Natural killer cell treated with Interleukin-12 subunit alpha and Interleukin-12 subunit beta and Interleukin-15 and Interleukin-18, amount 100 ng/mL, for 72 hours (primary cell): ENCODE results near the gene DPM1. TPM values are rescaled to one million over a fixed set of nuclear protein-coding genes. Genes with fewer than 3 reads are reported as not detected.
"Not testable (repeated sequence)": the region's sequence is repeated elsewhere in the genome, so short reads cannot be mapped to it uniquely, and the experiment has no call there.

ENCODE experiments used
- ATAC-seq, 2 donors: fragments of 150-1000 bp; cut with Tn5 transposase in 1 of 2; sonication (Bioruptor Pico), chemical (Tn5 transposase) in 1 of 2; 2 replicates each; pipeline ENCODE4 v1.10.0; 2021
- DNase-seq: peaks from one replicate; pipeline ENCODE4 v3.0.0; 2022; ENCODE audit warnings: low spot score
- H3K27ac Mint-ChIP-seq, 2 donors: 1 replicate in 1 of 2; 2 replicates in 1 of 2; pipeline ENCODE4 v1.8.0; 2022; ENCODE audit warnings: mixed read lengths in 2 of 2, mild to moderate bottlenecking in 1 of 2, moderate library complexity in 1 of 2
- H3K27me3 Mint-ChIP-seq, 2 donors: 1 replicate in 1 of 2; 2 replicates in 1 of 2; pipeline ENCODE4 v1.8.0; 2022; ENCODE audit warnings: mixed read lengths in 2 of 2
- H3K36me3 Mint-ChIP-seq: one replicate; pipeline ENCODE4 v1.8.0; 2022; ENCODE audit warnings: mixed read lengths
- H3K4me1 Mint-ChIP-seq, 2 donors: 1 replicate in 1 of 2; 2 replicates in 1 of 2; pipeline ENCODE4 v1.8.0; 2022; ENCODE audit warnings: low read depth in 2 of 2, mixed read lengths in 2 of 2, mild to moderate bottlenecking in 1 of 2
- H3K4me3 Mint-ChIP-seq: one replicate; pipeline ENCODE4 v1.8.0; 2022; ENCODE audit warnings: mixed read lengths
- H3K9me3 Mint-ChIP-seq: 2 replicates; pipeline ENCODE4 v1.8.0; 2022; ENCODE audit warnings: mixed read lengths
- total RNA-seq, 2 donors: library from RNA; stranded (reverse); gene quantifications; one replicate each; pipeline ENCODE4 v1.2.3, GENCODE V29; 2022

The DPM1 gene
- total RNA-seq, 2 donors from 2014 or later = 42.0 to 49.5 TPM

GRCh38 chr20:50992336-50992732, 34.0 kb upstream of the DPM1 start:
- DNase-seq (no peak), ATAC-seq (no peak)
- Mint-ChIP-seq H3K36me3 (no peaks in the 10 kb centered on the region), H3K27me3 (peaks cover 6 to 7% of the 10 kb centered on the region in 2 donors), H3K4me3 (no peak overlapping the region), H3K9me3 (no peaks in the 10 kb centered on the region), H3K27ac (no peak overlapping the region), H3K4me1 (peaks cover 0 to 5% of the 10 kb centered on the region in 2 donors)

GRCh38 chr20:50991076-50991475, 32.7 kb upstream of the DPM1 start:
- Mint-ChIP-seq H3K4me3 (no peak overlapping the region), H3K9me3 (no peaks in the 10 kb centered on the region), H3K4me1 (peaks cover 0 to 5% of the 10 kb centered on the region in 2 donors), H3K27me3 (peaks cover 10 to 17% of the 10 kb centered on the region in 2 donors), H3K36me3 (no peaks in the 10 kb centered on the region), H3K27ac (no peak overlapping the region)
- ATAC-seq (no peak), DNase-seq (no peak)

GRCh38 chr20:50987493-50988210, 29.3 kb upstream of the DPM1 start:
- DNase-seq (no peak), ATAC-seq (peak; percentile 78 to 84)
- Mint-ChIP-seq H3K9me3 (no peaks in the 10 kb centered on the region), H3K4me3 (no peak overlapping the region), H3K27ac (no peak overlapping the region), H3K36me3 (no peaks in the 10 kb centered on the region), H3K27me3 (peaks cover 12 to 27% of the 10 kb centered on the region in 2 donors), H3K4me1 (no peaks in the 10 kb centered on the region)

GRCh38 chr20:50983321-50983720, 25.0 kb upstream of the DPM1 start:
- DNase-seq (no peak), ATAC-seq (no peak)
- peaks cover 5 to 6% of the 10 kb centered on the region in 2 donors for H3K4me1 Mint-ChIP-seq
- H3K27me3 Mint-ChIP-seq = peaks cover 28 to 47% of the 10 kb centered on the region in 2 donors
- no peaks in the 10 kb centered on the region for H3K36me3 Mint-ChIP-seq
- H3K4me3 Mint-ChIP-seq = no peak overlapping the region
- H3K9me3 Mint-ChIP-seq = no peaks in the 10 kb centered on the region
- no peak overlapping the region for H3K27ac Mint-ChIP-seq

- H3K27ac Mint-ChIP-seq = no peak overlapping the region
- H3K27me3 Mint-ChIP-seq = peaks cover 31 to 49% of the 10 kb centered on the region in 2 donors
- peaks cover 5 to 6% of the 10 kb centered on the region in 2 donors for H3K4me1 Mint-ChIP-seq
- no peak for DNase-seq
- no peaks in the 10 kb centered on the region for H3K36me3 Mint-ChIP-seq
- no peak for ATAC-seq
- H3K4me3 Mint-ChIP-seq = no peak overlapping the region
- no peaks in the 10 kb centered on the region for H3K9me3 Mint-ChIP-seq
Measured at GRCh38 chr20:50982363-50982762, 24.0 kb upstream of the DPM1 start.

- Mint-ChIP-seq H3K4me3 (no peak overlapping the region), H3K27me3 (peaks cover 27 to 42% of the 10 kb centered on the region in 2 donors), H3K4me1 (peaks cover 5 to 6% of the 10 kb centered on the region in 2 donors), H3K36me3 (no peaks in the 10 kb centered on the region), H3K9me3 (no peaks in the 10 kb centered on the region), H3K27ac (no peak overlapping the region)
- no peak for ATAC-seq
- DNase-seq = no peak
Measured at GRCh38 chr20:50981714-50982048, 23.3 kb upstream of the DPM1 start.

- ATAC-seq (peak; percentile 53 to 71), DNase-seq (no peak)
- H3K4me3 Mint-ChIP-seq = no peak overlapping the region
Measured at GRCh38 chr20:50980851-50981713, 22.8 kb upstream of the DPM1 start.

GRCh38 chr20:50980071-50980681, 21.8 kb upstream of the DPM1 start:
- ATAC-seq (peak in 1 of 2 donors; percentile 26), DNase-seq (no peak)
- Mint-ChIP-seq H3K27me3 (peaks cover 32 to 47% of the 10 kb centered on the region in 2 donors), H3K4me3 (no peak overlapping the region), H3K9me3 (no peaks in the 10 kb centered on the region), H3K36me3 (no peaks in the 10 kb centered on the region), H3K27ac (no peak overlapping the region), H3K4me1 (peaks cover 5 to 6% of the 10 kb centered on the region in 2 donors)

More at GRCh38 chr20:50980851-50981713, 22.8 kb upstream of the DPM1 start:
- Mint-ChIP-seq H3K4me1 (peaks cover 5 to 6% of the 10 kb centered on the region in 2 donors), H3K27me3 (peaks cover 27 to 39% of the 10 kb centered on the region in 2 donors), H3K9me3 (no peaks in the 10 kb centered on the region), H3K27ac (no peak overlapping the region), H3K36me3 (no peaks in the 10 kb centered on the region)

- not testable (repeated sequence) for H3K27ac Mint-ChIP-seq, H3K36me3 Mint-ChIP-seq, H3K4me1 Mint-ChIP-seq, H3K4me3 Mint-ChIP-seq, DNase-seq, ATAC-seq, H3K9me3 Mint-ChIP-seq
- H3K27me3 Mint-ChIP-seq = peaks cover 35 to 53% of the 10 kb centered on the region in 2 donors
Measured at GRCh38 chr20:50978533-50978932, 20.2 kb upstream of the DPM1 start.

- Mint-ChIP-seq H3K4me3 (no peak overlapping the region), H3K27me3 (peaks cover 31 to 41% of the 10 kb centered on the region in 2 donors), H3K36me3 (no peaks in the 10 kb centered on the region), H3K4me1 (peaks cover 5 to 6% of the 10 kb centered on the region in 2 donors), H3K27ac (no peak overlapping the region), H3K9me3 (no peaks in the 10 kb centered on the region)
- DNase-seq = no peak
- no peak for ATAC-seq
Measured at GRCh38 chr20:50977066-50978021, 19.0 kb upstream of the DPM1 start.

- H3K27ac Mint-ChIP-seq = no peak overlapping the region
- no peaks in the 10 kb centered on the region for H3K9me3 Mint-ChIP-seq
- H3K27me3 Mint-ChIP-seq = peaks cover 30 to 40% of the 10 kb centered on the region in 2 donors
- DNase-seq = no peak
- no peak for ATAC-seq
- H3K4me3 Mint-ChIP-seq = no peak overlapping the region
- no peaks in the 10 kb centered on the region for H3K36me3 Mint-ChIP-seq
- H3K4me1 Mint-ChIP-seq = peaks cover 0 to 3% of the 10 kb centered on the region in 2 donors
Measured at GRCh38 chr20:50975701-50976330, 17.5 kb upstream of the DPM1 start.

- H3K9me3 Mint-ChIP-seq = no peaks in the 10 kb centered on the region
- H3K4me3 Mint-ChIP-seq = no peak overlapping the region
- H3K4me1 Mint-ChIP-seq = no peaks in the 10 kb centered on the region
- DNase-seq = no peak
- H3K36me3 Mint-ChIP-seq = no peaks in the 10 kb centered on the region
- no peak overlapping the region for H3K27ac Mint-ChIP-seq
- peaks cover 5 to 17% of the 10 kb centered on the region in 2 donors for H3K27me3 Mint-ChIP-seq
- no peak for ATAC-seq
Measured at GRCh38 chr20:50969912-50970311, 11.6 kb upstream of the DPM1 start.
